ENCODE results near the gene PLPP2. TPM values are rescaled to one million over a fixed set of nuclear protein-coding genes. Genes with fewer than 3 reads are reported as not detected.

PLPP2 gene
- 20.8 TPM for polyA plus RNA-seq (2013, experiment 1 of 2)
- polyA plus RNA-seq (2013, experiment 2 of 2), result 20.4 TPM

DNA sequence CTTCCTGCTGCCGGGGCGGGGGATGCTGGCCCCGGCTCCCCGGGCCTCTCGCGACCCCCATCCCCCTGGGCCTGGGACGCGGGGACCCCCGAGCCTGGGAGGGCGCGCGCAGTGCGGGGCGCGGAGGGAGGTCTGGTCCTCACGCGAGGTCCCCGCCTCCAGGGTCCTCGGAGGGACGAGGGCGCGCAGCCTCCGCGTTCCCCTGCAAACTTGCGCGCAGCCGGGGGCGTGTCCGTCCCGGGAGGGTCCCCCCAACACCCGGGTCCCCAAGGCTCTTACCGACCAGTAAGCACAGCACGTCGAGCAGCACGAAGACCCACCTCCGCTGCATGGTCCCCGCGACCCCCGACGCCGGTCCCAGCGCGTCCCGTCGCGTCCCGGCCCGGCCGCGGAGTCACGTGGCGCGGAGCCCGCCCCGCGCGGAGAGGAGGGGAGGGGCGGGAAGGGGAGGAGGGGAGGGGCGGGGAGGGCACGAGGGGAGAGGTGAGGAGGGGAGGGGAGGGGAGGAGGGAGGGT is at the start of gene PLPP2:
Gene PLPP2 (minus strand): TSS at position 398 of the 516 bp plus-strand sequence. CDS start 67 bp downstream, at position 331.
- no peak within 1 kb of the TSS for H2BK15ac ChIP-seq (replicated peaks; ENCODE audit: low read depth)
- peak within 1 kb of the TSS; percentile 91 for H2BK120ac ChIP-seq (ENCODE audit: low read depth, low read length)
- peak; percentile 32 for DNase-seq
- no peaks in the 10 kb centered on the region for H3K79me2 ChIP-seq (ENCODE audit: control insufficient read depth, insufficient read depth, low read length)
- H3K56ac ChIP-seq (ENCODE audit: low read length), result peak within 1 kb of the TSS; percentile 85
- H3K4me1 ChIP-seq (ENCODE audit: control insufficient read depth, low read depth, low read length), result no peaks in the 10 kb centered on the region
- no peak within 1 kb of the TSS for H2AK5ac ChIP-seq (ENCODE audit: low read length)
- H3K4me3 ChIP-seq (ENCODE audit: low read length), result peak within 1 kb of the TSS; percentile 16
- H3K27ac ChIP-seq (ENCODE audit: low read depth, low read length), result peak within 1 kb of the TSS; percentile 87
- WGBS (ENCODE audit: extremely low coverage, insufficient coverage, low lambda C conversion rate), result no CpG with 5 or more reads among the region's 60 CpGs
- H3K9ac ChIP-seq (ENCODE audit: low read length), result peak within 1 kb of the TSS; percentile 68
- H3K4ac ChIP-seq (ENCODE audit: low read depth, low read length), result peak within 1 kb of the TSS; percentile 84
- no peak within 1 kb of the TSS for H2BK5ac ChIP-seq (ENCODE audit: low read length)
- H3K18ac ChIP-seq (ENCODE audit: low read length), result peak within 1 kb of the TSS; percentile 90
- no peaks in the 10 kb centered on the region for H3K79me1 ChIP-seq (ENCODE audit: low read length)
- no peak within 1 kb of the TSS for H4K5ac ChIP-seq (ENCODE audit: low read length)
- H3K23ac ChIP-seq (ENCODE audit: low read length), result no peak within 1 kb of the TSS
- H4K8ac ChIP-seq (ENCODE audit: low read depth, low read length), result peak within 1 kb of the TSS; percentile 44
- H3K36me3 ChIP-seq (ENCODE audit: control insufficient read depth, insufficient read depth, low read length), result no peaks in the 10 kb centered on the region
- no peaks in the 10 kb centered on the region for H3K27me3 ChIP-seq (ENCODE audit: insufficient read depth, low read length, poor library complexity)
- H3K4me2 ChIP-seq (ENCODE audit: low read length), result peak within 1 kb of the TSS; percentile 61

GRCh38 chr19:340620-341385 is 49.6 kb upstream of the PLPP2 start:
- peaks cover 13% of the 10 kb centered on the region for H3K4me1 ChIP-seq (ENCODE audit: control insufficient read depth, low read depth, low read length)
- H3K36me3 ChIP-seq (ENCODE audit: control insufficient read depth, insufficient read depth, low read length), result peaks cover 4% of the 10 kb centered on the region
- H2BK5ac ChIP-seq (ENCODE audit: low read length), result no peak overlapping the region
- H2AK5ac ChIP-seq (ENCODE audit: low read length), result no peak overlapping the region
- H2BK120ac ChIP-seq (ENCODE audit: low read depth, low read length), result no peak overlapping the region
- H4K8ac ChIP-seq (ENCODE audit: low read depth, low read length), result no peak overlapping the region
- H4K5ac ChIP-seq (ENCODE audit: low read length), result no peak overlapping the region
- H3K9ac ChIP-seq (ENCODE audit: low read length), result no peak overlapping the region
- H3K18ac ChIP-seq (ENCODE audit: low read length), result no peak overlapping the region
- no peak overlapping the region for H3K4ac ChIP-seq (ENCODE audit: low read depth, low read length)
- peaks cover 70% of the 10 kb centered on the region for H3K79me2 ChIP-seq (ENCODE audit: control insufficient read depth, insufficient read depth, low read length)
- no peak overlapping the region for H3K56ac ChIP-seq (ENCODE audit: low read length)
- no peak overlapping the region for H3K27ac ChIP-seq (ENCODE audit: low read depth, low read length)
- no peak overlapping the region for H3K23ac ChIP-seq (ENCODE audit: low read length)
- no peak for DNase-seq
- no peak overlapping the region for H3K4me3 ChIP-seq (ENCODE audit: low read length)
- no peak overlapping the region for H3K4me2 ChIP-seq (ENCODE audit: low read length)
- no peaks in the 10 kb centered on the region for H3K27me3 ChIP-seq (ENCODE audit: insufficient read depth, low read length, poor library complexity)
- H2BK15ac ChIP-seq (replicated peaks; ENCODE audit: low read depth), result no peak overlapping the region
- H3K79me1 ChIP-seq (ENCODE audit: low read length), result peaks cover 41% of the 10 kb centered on the region
- WGBS (ENCODE audit: extremely low coverage, insufficient coverage, low lambda C conversion rate), result no CpG with 5 or more reads among the region's 15 CpGs

DNA sequence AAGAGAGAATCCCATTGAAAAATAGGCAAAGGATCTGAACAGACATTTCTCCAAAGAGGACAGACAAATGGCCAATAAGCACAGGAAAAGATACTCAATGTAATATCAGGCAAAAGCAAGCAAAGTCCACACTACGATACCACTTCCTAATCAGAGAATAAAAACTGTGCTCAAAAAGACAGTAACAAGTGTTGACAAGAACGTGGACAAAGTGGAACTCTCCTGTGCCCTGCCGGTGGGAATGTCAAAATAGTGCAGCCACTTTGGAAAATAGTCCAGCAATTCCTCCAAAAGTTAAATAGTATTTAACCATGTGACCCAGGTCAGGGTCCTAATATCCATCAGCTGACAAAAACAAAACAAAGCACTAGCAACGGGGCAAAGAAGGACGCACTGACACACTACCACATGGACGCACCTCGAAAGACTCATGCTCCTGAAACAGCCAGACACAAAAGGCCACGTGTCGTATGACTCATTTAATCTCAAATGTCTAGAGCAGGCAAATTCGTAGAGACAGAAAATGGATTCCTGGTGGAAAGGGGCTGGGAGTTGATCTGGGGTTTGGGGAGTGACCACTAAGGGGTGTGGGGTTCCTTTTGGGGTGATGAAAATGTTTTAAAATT is 48.2 kb upstream of the PLPP2 start:
- Histone ChIP-seq H3K4me2 (ENCODE audit: low read length) (no peak overlapping the region), H3K9ac (ENCODE audit: low read length) (no peak overlapping the region), H3K27ac (ENCODE audit: low read depth, low read length) (no peak overlapping the region), H4K8ac (ENCODE audit: low read depth, low read length) (no peak overlapping the region), H3K79me2 (ENCODE audit: control insufficient read depth, insufficient read depth, low read length) (peaks cover 83% of the 10 kb centered on the region), H3K23ac (ENCODE audit: low read length) (no peak overlapping the region), H2AK5ac (ENCODE audit: low read length) (no peak overlapping the region), H2BK15ac (replicated peaks; ENCODE audit: low read depth) (no peak overlapping the region), H2BK5ac (ENCODE audit: low read length) (no peak overlapping the region), H3K4me1 (ENCODE audit: control insufficient read depth, low read depth, low read length) (peaks cover 13% of the 10 kb centered on the region), H3K79me1 (ENCODE audit: low read length) (peaks cover 52% of the 10 kb centered on the region), H4K5ac (ENCODE audit: low read length) (no peak overlapping the region), H3K18ac (ENCODE audit: low read length) (no peak overlapping the region), H3K4ac (ENCODE audit: low read depth, low read length) (no peak overlapping the region), H3K4me3 (ENCODE audit: low read length) (no peak overlapping the region), H3K36me3 (ENCODE audit: control insufficient read depth, insufficient read depth, low read length) (peaks cover 5% of the 10 kb centered on the region), H2BK120ac (ENCODE audit: low read depth, low read length) (no peak overlapping the region), H3K27me3 (ENCODE audit: insufficient read depth, low read length, poor library complexity) (no peaks in the 10 kb centered on the region), H3K56ac (ENCODE audit: low read length) (no peak overlapping the region)
- WGBS (ENCODE audit: extremely low coverage, insufficient coverage, low lambda C conversion rate), result no CpG with 5 or more reads among the region's 10 CpGs
- no peak for DNase-seq

DNA sequence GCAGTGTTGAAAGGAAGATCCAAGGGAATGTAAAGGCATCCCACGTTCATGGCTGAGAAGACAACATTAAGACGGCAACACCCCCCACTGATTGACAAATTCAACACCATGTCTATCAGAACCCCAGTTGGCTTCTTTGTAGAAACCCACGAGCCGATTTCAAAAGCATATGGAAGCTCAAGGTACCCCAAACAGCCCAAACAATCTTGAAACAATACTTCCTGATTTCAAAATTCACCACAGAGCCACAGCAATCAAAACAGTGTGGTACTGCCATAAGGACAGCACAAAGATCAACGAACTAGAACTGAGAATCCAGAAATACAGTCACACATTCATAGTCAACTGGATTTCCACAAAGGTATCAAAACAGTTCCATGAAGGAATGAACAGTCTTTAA is 47.2 kb upstream of the PLPP2 start:
- Histone ChIP-seq H3K27ac (ENCODE audit: low read depth, low read length) (no peak overlapping the region), H2BK15ac (replicated peaks; ENCODE audit: low read depth) (no peak overlapping the region), H3K36me3 (ENCODE audit: control insufficient read depth, insufficient read depth, low read length) (peaks cover 8% of the 10 kb centered on the region), H3K23ac (ENCODE audit: low read length) (no peak overlapping the region), H3K4me2 (ENCODE audit: low read length) (no peak overlapping the region), H4K5ac (ENCODE audit: low read length) (no peak overlapping the region), H3K4me3 (ENCODE audit: low read length) (no peak overlapping the region), H3K4ac (ENCODE audit: low read depth, low read length) (no peak overlapping the region), H3K27me3 (ENCODE audit: insufficient read depth, low read length, poor library complexity) (no peaks in the 10 kb centered on the region), H3K9ac (ENCODE audit: low read length) (no peak overlapping the region), H3K4me1 (ENCODE audit: control insufficient read depth, low read depth, low read length) (peaks cover 12% of the 10 kb centered on the region), H3K56ac (ENCODE audit: low read length) (no peak overlapping the region), H3K79me1 (ENCODE audit: low read length) (peaks cover 53% of the 10 kb centered on the region), H2BK5ac (ENCODE audit: low read length) (no peak overlapping the region), H2AK5ac (ENCODE audit: low read length) (no peak overlapping the region), H2BK120ac (ENCODE audit: low read depth, low read length) (no peak overlapping the region), H3K18ac (ENCODE audit: low read length) (no peak overlapping the region), H3K79me2 (ENCODE audit: control insufficient read depth, insufficient read depth, low read length) (peaks cover 80% of the 10 kb centered on the region), H4K8ac (ENCODE audit: low read depth, low read length) (no peak overlapping the region)
- no CpG with 5 or more reads among the region's 5 CpGs for WGBS (ENCODE audit: extremely low coverage, insufficient coverage, low lambda C conversion rate)
- DNase-seq, result no peak

GRCh38 chr19:336067-336614 is 44.9 kb upstream of the PLPP2 start:
- Histone ChIP-seq H2BK5ac (ENCODE audit: low read length) (no peak overlapping the region), H4K8ac (ENCODE audit: low read depth, low read length) (no peak overlapping the region), H2BK120ac (ENCODE audit: low read depth, low read length) (no peak overlapping the region), H3K4me3 (ENCODE audit: low read length) (no peak overlapping the region), H3K79me2 (ENCODE audit: control insufficient read depth, insufficient read depth, low read length) (peaks cover 57% of the 10 kb centered on the region), H3K4me1 (ENCODE audit: control insufficient read depth, low read depth, low read length) (no peaks in the 10 kb centered on the region), H3K9ac (ENCODE audit: low read length) (no peak overlapping the region), H3K4ac (ENCODE audit: low read depth, low read length) (no peak overlapping the region), H3K18ac (ENCODE audit: low read length) (no peak overlapping the region), H4K5ac (ENCODE audit: low read length) (no peak overlapping the region), H2AK5ac (ENCODE audit: low read length) (no peak overlapping the region), H3K56ac (ENCODE audit: low read length) (no peak overlapping the region), H2BK15ac (replicated peaks; ENCODE audit: low read depth) (no peak overlapping the region), H3K4me2 (ENCODE audit: low read length) (no peak overlapping the region), H3K79me1 (ENCODE audit: low read length) (peaks cover 39% of the 10 kb centered on the region), H3K23ac (ENCODE audit: low read length) (no peak overlapping the region), H3K36me3 (ENCODE audit: control insufficient read depth, insufficient read depth, low read length) (peaks cover 8% of the 10 kb centered on the region), H3K27me3 (ENCODE audit: insufficient read depth, low read length, poor library complexity) (no peaks in the 10 kb centered on the region), H3K27ac (ENCODE audit: low read depth, low read length) (no peak overlapping the region)
- no CpG with 5 or more reads among the region's 20 CpGs for WGBS (ENCODE audit: extremely low coverage, insufficient coverage, low lambda C conversion rate)
- DNase-seq, result no peak
